ENCODE measurements around the gene GNG12.

GNG12 gene

GRCh38 chr1:67814121-67814772 lies 19.0 kb downstream of the GNG12 start:
- no peak overlapping the region for H3K27ac ChIP-seq
- 0 out of 22 replicates have a peak, but pooled peaks cover 0 to 7% (median 0%) of the 10 kb centered on the region in 11 experiments for H3K36me3 ChIP-seq
- no peaks in the 10 kb centered on the region for H3K27me3 ChIP-seq
- no peak for TF ChIP-seq Cebpa-rat (IDR thresholded peaks at IDR 0.05)
- H3K9ac ChIP-seq, result no peak overlapping the region
- H3K4me2 ChIP-seq, result no peak overlapping the region
- H3K9me3 ChIP-seq (replicated peaks in 1 of 11), result peaks cover 12 to 26% (median 18%) of the 10 kb centered on the region in 11 experiments
- no peak overlapping the region for H3K4me3 ChIP-seq
- peaks cover 0 to 7% (median 2%) of the 10 kb centered on the region in 10 experiments; a peak in 7 of 20 replicates for H3K4me1 ChIP-seq
- H4K20me1 ChIP-seq, result peaks cover 0 to 5% (median 0%) of the 10 kb centered on the region in 11 experiments; a peak in 3 of 22 replicates

GRCh38 chr1:67812226-67812625 lies 21.0 kb downstream of the GNG12 start:
- peaks cover 0 to 18% (median 0%) of the 10 kb centered on the region in 10 experiments; a peak in 3 of 20 replicates for H3K4me1 ChIP-seq
- H3K36me3 ChIP-seq, result 0 out of 22 replicates have a peak, but pooled peaks cover 0 to 7% (median 0%) of the 10 kb centered on the region in 11 experiments
- no peak overlapping the region for H3K4me3 ChIP-seq
- peaks cover 10 to 19% (median 12%) of the 10 kb centered on the region in 11 experiments for H3K9me3 ChIP-seq (replicated peaks in 1 of 11)
- no peak overlapping the region for H3K9ac ChIP-seq
- H4K20me1 ChIP-seq, result peaks cover 0 to 5% (median 0%) of the 10 kb centered on the region in 11 experiments; a peak in 4 of 22 replicates
- TF ChIP-seq Cebpa-rat (IDR thresholded peaks at IDR 0.05), result no peak
- H3K27ac ChIP-seq, result no peak overlapping the region
- H3K27me3 ChIP-seq, result no peaks in the 10 kb centered on the region
- H3K4me2 ChIP-seq, result no peak overlapping the region

GRCh38 chr1:67811781-67812180 lies 21.5 kb downstream of the GNG12 start:
- no peaks in the 10 kb centered on the region for H3K27me3 ChIP-seq
- H4K20me1 ChIP-seq, result peaks cover 0 to 5% (median 0%) of the 10 kb centered on the region in 11 experiments; a peak in 4 of 22 replicates
- no peak for TF ChIP-seq Cebpa-rat (IDR thresholded peaks at IDR 0.05)
- no peak overlapping the region for H3K27ac ChIP-seq
- H3K4me1 ChIP-seq, result peaks cover 0 to 18% (median 0%) of the 10 kb centered on the region in 10 experiments; a peak in 3 of 20 replicates
- no peak overlapping the region for H3K9ac ChIP-seq
- no peak overlapping the region for H3K4me3 ChIP-seq
- H3K36me3 ChIP-seq, result 0 out of 22 replicates have a peak, but pooled peaks cover 0 to 4% (median 0%) of the 10 kb centered on the region in 11 experiments
- peaks cover 6 to 15% (median 7%) of the 10 kb centered on the region in 11 experiments; a peak in 20 of 22 replicates for H3K9me3 ChIP-seq (replicated peaks in 1 of 11)
- no peak overlapping the region for H3K4me2 ChIP-seq

- H3K9ac ChIP-seq, result no peak overlapping the region
- no peaks in the 10 kb centered on the region for H3K27me3 ChIP-seq
- no peaks in the 10 kb centered on the region for H3K36me3 ChIP-seq
- no peak for TF ChIP-seq Cebpa-rat (IDR thresholded peaks at IDR 0.05)
- no peak overlapping the region for H3K4me3 ChIP-seq
- no peak overlapping the region for H3K4me2 ChIP-seq
- H3K4me1 ChIP-seq, result peaks cover 0 to 18% (median 0%) of the 10 kb centered on the region in 10 experiments; a peak in 3 of 20 replicates
- H3K27ac ChIP-seq, result no peak overlapping the region
- peaks cover 0 to 5% (median 0%) of the 10 kb centered on the region in 11 experiments; a peak in 3 of 22 replicates for H4K20me1 ChIP-seq
- H3K9me3 ChIP-seq (replicated peaks in 1 of 11), result no peaks in the 10 kb centered on the region
These were observed 23.4 kb downstream of the GNG12 start for GRCh38 chr1:67809887-67810286.

GRCh38 chr1:67807282-67807681 lies 26.0 kb downstream of the GNG12 start:
- peaks cover 0 to 9% (median 0%) of the 10 kb centered on the region in 11 experiments; a peak in 2 of 22 replicates for H4K20me1 ChIP-seq
- no peak overlapping the region for H3K4me3 ChIP-seq
- H3K9me3 ChIP-seq (replicated peaks in 1 of 11), result no peaks in the 10 kb centered on the region
- H3K4me1 ChIP-seq, result peaks cover 0 to 11% (median 0%) of the 10 kb centered on the region in 10 experiments; a peak in 3 of 20 replicates
- no peak overlapping the region for H3K27ac ChIP-seq
- no peaks in the 10 kb centered on the region for H3K36me3 ChIP-seq
- TF ChIP-seq Cebpa-rat (IDR thresholded peaks at IDR 0.05), result no peak
- no peak overlapping the region for H3K4me2 ChIP-seq
- H3K27me3 ChIP-seq, result no peaks in the 10 kb centered on the region
- no peak overlapping the region for H3K9ac ChIP-seq

- H4K20me1 ChIP-seq, result peaks cover 0 to 9% (median 0%) of the 10 kb centered on the region in 11 experiments; a peak in 2 of 22 replicates
- peaks cover 0 to 11% (median 0%) of the 10 kb centered on the region in 10 experiments; a peak in 3 of 20 replicates for H3K4me1 ChIP-seq
- no peak overlapping the region for H3K4me2 ChIP-seq
- TF ChIP-seq Cebpa-rat (IDR thresholded peaks at IDR 0.05), result no peak
- H3K9me3 ChIP-seq (replicated peaks in 1 of 11), result no peaks in the 10 kb centered on the region
- H3K36me3 ChIP-seq, result peaks cover 0 to 7% (median 0%) of the 10 kb centered on the region in 11 experiments; a peak in 1 of 22 replicates
- no peak overlapping the region for H3K9ac ChIP-seq
- no peak overlapping the region for H3K4me3 ChIP-seq
- no peaks in the 10 kb centered on the region for H3K27me3 ChIP-seq
- H3K27ac ChIP-seq, result no peak overlapping the region
These were observed 28.6 kb downstream of the GNG12 start for GRCh38 chr1:67804710-67805109.

- H3K4me2 ChIP-seq, result no peak overlapping the region
- no peaks in the 10 kb centered on the region for H3K9me3 ChIP-seq (replicated peaks in 1 of 11)
- peaks cover 0 to 7% (median 0%) of the 10 kb centered on the region in 11 experiments; a peak in 1 of 22 replicates for H3K36me3 ChIP-seq
- H3K27me3 ChIP-seq, result no peaks in the 10 kb centered on the region
- peaks cover 0 to 10% (median 0%) of the 10 kb centered on the region in 10 experiments; a peak in 3 of 20 replicates for H3K4me1 ChIP-seq
- no peak overlapping the region for H3K9ac ChIP-seq
- no peak overlapping the region for H3K27ac ChIP-seq
- no peak overlapping the region for H3K4me3 ChIP-seq
- H4K20me1 ChIP-seq, result peaks cover 0 to 9% (median 0%) of the 10 kb centered on the region in 11 experiments; a peak in 2 of 22 replicates
- TF ChIP-seq Cebpa-rat (IDR thresholded peaks at IDR 0.05), result no peak
These were observed 29.6 kb downstream of the GNG12 start for GRCh38 chr1:67803380-67804279.

- TF ChIP-seq Cebpa-rat (IDR thresholded peaks at IDR 0.05), result no peak
- Histone ChIP-seq H3K9me3 (replicated peaks in 1 of 11) (peaks cover 0 to 10% (median 8%) of the 10 kb centered on the region in 11 experiments; a peak in 16 of 22 replicates), H3K27me3 (no peaks in the 10 kb centered on the region), H3K9ac (no peak overlapping the region), H4K20me1 (peaks cover 0 to 9% (median 0%) of the 10 kb centered on the region in 11 experiments; a peak in 1 of 22 replicates), H3K4me3 (no peak overlapping the region), H3K4me2 (no peak overlapping the region), H3K27ac (no peak overlapping the region), H3K36me3 (peaks cover 0 to 7% (median 0%) of the 10 kb centered on the region in 11 experiments; a peak in 1 of 22 replicates), H3K4me1 (no peaks in the 10 kb centered on the region; a peak in 1 of 20 replicates)
These were observed 30.7 kb downstream of the GNG12 start for GRCh38 chr1:67802565-67802964.
